GM12873 (cell line): ENCODE measurements around the gene GTF2F2.

Source experiments
- TF ChIP-seq, protein P1 (sequence below): IDR thresholded peaks from 2 replicates; pipeline ENCODE4 v1.5.1; 2012; ENCODE audit warnings: low read depth, mild to moderate bottlenecking, moderate library complexity, low read length, control low read depth; ENCODE audit not compliant: insufficient read depth; ENCODE audit errors: missing control alignments

The GTF2F2 gene

DNA sequence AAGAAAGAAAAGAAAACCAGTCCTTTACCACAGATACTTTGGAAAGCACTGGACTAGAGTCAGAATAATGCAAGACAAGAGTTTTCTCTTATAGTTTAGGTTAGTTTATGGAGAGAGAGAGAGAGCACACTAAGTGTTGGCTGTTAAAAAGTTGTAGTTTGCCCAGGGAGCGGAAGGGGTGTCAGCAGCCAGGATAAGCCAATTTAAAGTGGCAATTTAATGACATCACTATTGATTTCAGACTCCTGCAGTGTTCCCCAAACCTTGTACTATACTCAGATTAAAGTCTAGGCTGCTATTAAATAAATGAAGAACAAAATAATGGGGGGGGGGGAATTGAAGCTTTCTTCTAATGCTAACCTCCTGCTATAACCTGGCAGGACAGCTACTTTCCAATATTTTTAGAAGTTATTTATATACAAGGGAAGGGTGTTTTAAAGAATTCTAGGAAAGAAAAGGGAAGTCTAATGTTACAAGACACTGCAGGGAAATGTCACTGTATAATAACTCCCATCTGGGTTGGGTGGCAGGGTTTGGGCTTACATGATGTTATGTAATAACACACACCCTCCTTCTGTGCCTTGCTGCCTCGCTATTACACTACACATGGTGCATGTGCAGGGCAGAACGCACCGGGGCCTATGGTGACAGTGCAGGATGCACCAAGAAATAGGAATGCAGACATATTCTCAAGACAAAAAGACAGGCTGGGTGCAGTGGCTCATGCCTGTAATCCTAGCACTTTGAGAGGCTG, 200.7 kb downstream of the GTF2F2 start:
- TF ChIP-seq, protein P1, sequence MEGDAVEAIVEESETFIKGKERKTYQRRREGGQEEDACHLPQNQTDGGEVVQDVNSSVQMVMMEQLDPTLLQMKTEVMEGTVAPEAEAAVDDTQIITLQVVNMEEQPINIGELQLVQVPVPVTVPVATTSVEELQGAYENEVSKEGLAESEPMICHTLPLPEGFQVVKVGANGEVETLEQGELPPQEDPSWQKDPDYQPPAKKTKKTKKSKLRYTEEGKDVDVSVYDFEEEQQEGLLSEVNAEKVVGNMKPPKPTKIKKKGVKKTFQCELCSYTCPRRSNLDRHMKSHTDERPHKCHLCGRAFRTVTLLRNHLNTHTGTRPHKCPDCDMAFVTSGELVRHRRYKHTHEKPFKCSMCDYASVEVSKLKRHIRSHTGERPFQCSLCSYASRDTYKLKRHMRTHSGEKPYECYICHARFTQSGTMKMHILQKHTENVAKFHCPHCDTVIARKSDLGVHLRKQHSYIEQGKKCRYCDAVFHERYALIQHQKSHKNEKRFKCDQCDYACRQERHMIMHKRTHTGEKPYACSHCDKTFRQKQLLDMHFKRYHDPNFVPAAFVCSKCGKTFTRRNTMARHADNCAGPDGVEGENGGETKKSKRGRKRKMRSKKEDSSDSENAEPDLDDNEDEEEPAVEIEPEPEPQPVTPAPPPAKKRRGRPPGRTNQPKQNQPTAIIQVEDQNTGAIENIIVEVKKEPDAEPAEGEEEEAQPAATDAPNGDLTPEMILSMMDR: no peak

DNA sequence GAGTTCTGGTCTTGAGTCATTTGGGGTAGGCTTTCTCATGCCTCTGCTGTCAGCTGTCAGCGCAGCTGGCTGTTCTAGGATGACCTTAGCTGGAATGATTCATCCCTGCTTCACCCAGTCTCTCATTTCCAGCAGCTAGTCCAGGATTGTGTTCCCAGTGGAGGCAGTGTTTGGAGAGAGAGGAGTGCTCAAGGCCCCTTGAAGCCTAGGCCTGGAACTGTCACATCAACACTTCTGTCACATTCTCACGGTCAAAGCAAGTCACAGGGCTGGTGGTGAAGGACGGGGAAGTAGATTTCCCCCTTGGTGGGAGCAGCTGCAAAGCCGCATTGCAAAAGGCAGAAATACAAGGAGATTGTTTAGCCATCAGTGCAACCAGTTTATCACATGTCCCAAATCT, 205.5 kb downstream of the GTF2F2 start:
- TF ChIP-seq, protein P1: no peak

DNA sequence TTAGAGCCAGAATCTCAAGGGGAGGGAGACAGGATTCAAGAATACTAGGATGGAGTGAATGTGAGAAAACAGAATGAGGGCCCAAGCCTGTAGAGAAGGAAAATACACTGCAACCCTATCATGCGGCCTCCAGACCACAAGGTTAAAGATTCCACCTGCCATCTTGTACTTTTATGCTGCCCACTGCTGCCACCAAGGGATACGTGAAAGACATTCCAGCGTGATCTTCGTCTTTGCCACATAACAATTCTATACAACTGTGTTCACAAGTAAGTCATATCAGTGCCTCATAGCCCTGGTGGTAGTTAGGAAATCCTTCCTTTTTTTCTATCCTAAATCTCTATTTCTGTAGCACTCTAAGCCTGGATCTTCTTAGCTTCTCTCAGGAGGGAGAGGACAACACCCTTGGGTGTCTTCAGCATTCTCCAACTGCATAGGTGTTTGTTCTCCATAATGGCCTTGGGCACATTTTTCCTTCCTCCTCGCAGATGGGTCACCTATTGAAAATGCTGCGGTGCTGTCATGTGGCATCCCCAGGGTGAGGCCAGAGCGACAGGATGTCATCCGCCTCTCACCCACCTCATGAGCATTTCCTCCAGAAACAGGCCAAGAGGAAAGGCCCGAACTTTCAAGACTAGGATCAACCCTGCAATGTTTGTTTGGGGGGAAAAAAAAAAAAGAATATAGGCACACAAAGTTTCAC, 207.1 kb downstream of the GTF2F2 start:
- TF ChIP-seq, protein P1: no peak

DNA sequence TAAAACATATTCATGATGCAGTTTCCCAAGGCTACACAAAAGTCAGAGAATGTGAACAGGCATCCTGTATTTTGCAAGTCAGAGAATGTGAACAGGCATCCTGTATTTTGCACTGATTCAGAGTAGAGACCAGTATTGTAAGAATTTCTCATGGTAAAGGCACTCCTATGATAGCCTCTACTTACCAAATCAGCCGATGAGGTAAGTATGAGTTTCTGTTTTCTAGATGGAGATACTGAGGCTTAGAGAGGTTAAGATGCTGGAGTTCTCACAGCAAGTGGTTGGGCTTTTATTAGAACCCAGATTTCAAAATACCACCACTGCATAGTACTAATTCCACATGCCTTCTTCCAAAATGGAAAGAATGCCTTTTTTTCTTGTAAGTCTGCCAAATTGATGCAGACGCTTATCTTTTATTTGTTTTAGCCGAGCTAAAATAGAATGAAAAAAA, 208.4 kb downstream of the GTF2F2 start:
- TF ChIP-seq, protein P1: no peak

DNA sequence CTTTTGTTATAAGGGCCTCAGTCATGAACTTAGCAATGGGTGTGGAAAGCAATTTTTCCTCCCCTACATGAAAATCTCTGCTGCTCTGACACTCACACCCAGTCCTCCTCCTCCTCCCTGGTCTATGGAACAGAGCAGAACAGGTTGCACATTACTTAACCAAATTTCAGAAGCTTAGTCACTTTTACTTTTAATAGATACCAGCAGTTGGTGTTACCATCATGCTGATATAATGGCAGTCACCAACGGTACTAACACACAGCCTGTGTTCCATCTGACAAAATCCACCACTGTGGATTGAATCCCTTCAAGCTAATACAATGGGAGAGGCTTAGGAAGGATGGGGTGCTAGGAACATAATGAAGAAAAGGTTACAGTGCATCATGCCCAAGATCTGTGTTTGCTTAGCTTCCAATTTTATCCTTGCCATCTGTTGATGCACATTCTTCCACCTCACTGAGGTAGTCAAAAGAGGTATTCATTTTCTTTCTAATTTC, 210.9 kb downstream of the GTF2F2 start:
- TF ChIP-seq, protein P1: no peak

DNA sequence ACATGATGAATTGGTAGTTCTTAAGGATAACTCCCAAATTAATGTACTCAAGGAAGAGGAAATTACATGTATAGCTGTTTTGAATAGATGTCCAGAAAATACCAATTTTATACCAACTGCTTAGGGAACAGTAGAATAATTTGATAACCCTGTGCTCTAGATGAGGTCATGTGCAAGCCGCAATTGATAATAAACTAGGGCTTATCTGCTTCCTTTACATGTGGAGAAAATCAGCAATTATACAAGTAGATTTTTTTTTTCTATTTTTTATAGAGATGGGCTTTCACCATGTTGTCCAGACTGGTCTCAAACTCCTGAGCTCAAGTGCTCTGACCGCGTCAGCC, 211.4 kb downstream of the GTF2F2 start:
- TF ChIP-seq, protein P1: no peak

DNA sequence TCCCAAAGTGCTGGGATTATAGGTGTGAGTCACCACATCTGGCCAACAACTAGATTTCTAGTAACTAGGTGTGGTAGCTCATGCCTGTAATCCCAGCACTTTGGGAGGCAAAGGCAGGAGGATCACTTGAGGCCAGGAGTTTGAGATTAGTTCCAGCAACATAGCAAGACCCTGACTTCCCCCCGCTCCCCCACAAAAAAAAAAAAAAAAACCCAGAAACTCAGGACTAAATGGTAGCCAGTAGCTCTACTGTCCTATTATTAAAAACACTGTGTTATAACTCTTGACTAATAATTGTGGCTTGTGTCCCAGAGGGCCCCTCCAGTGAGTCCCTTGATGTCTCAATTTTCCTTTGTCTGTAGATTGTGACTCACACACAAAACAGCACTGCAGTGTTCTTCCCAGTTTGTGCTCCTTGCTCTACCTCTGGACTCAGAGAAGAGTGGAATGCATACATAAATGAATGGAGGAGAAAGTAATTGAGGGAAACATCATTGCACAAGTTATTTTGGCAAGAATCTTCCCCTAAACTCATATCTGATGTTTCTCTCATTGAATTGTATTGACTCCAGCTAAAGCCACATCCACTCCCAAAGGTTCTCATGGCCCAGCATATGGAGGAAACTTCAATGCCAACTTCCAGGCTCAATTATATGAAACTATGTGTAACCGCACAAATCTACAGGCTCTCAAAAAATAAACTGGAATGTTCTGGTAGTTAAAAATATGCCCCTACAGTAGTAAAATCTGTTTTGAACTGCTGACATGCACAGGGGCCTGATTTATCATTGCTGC, 211.9 kb downstream of the GTF2F2 start:
- TF ChIP-seq, protein P1: no peak
